ENCODE measurements around the gene CBX6.

The CBX6 gene

DNA sequence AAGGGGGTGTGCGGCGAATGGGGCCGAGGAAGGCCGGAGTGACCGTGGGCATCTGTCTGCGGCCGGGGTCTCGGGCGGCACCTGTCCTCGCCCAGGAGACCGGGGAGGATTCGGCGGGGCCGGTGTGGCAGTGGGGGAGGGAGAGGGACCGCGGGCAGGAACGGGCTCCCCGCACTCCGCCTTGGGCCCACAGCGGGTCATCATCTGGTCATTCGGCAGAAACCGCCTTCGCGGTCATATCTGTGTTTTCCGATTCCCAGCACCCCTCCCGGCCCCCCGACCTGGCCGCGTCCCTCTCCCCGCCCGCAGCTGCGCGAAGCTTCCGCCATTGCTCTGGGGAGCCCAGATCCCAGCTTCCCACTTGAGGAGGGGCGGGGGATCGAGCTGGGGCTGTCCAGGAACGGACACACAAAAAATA is 824 bp upstream of the CBX6 start:
- peak; percentile 46 for DNase-seq

DNA sequence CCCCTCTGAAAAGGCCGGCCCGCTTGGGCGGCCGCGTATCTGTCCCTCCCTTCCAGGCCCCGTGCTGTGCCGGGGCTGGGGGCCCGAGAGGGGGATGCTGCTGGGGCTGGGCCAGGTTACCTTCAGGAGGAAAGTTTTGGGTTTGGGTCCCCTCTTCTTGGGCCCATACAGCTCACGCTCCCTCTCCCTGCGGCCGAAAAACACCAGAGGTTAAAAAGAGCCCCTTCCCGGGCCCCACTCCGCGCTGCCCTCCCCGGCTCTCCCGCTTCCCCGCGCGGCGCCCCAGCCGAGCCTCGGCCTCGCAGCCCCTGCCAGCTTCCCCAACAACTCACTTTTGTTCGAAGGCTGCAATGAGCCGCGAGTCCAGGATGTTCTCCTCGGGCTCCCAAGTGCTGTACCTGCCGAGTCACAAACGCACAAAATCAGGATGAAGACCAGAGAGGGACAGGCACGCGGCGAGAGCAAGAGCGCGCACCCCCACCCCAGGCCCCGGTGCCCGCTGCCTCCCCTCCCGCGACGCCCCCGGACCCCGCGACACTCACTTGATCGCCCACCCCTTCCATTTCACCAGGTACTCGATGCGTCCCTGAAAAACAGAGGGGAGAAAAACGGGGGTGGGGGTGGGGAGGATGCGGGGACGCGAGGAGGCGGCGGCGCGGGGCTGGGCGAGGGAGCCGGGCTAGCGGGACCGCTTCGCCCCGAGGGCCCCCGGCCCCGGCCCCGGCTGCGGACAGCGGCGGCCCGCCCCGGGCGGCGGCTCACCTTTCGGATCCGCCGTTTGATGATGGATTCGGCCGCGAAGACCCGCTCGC is 450 bp downstream of the CBX6 start:
- DNase-seq = peak; percentile 30

DNA sequence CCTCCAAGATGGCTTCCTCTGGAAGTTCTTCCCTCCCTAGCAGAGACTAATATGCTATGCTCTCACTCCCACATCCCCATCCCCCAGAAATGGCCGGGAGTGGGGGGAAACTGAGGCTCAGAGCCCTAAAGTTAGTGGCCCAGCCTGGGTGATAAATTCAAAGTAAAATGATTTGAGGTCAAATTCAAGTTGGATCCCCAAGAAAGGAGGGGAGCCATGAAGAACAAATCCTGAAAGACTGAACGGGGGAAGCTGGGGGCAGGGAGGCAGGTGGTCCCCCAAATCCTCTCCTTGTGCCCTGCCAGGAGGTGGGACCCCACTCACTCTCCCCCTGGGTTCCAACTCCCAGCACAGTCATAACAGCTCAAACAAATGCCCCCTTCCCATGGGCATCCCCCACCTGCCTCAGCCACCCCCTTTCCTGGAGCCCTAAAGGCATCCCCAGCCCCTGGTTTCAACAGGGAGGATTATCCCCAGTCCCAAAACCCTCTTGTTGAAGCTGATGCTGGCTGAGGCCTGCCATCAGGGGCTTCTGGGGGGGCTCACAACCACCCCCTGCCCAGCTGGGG is 1.1 kb downstream of the CBX6 start:
- DNase-seq = no peak

DNA sequence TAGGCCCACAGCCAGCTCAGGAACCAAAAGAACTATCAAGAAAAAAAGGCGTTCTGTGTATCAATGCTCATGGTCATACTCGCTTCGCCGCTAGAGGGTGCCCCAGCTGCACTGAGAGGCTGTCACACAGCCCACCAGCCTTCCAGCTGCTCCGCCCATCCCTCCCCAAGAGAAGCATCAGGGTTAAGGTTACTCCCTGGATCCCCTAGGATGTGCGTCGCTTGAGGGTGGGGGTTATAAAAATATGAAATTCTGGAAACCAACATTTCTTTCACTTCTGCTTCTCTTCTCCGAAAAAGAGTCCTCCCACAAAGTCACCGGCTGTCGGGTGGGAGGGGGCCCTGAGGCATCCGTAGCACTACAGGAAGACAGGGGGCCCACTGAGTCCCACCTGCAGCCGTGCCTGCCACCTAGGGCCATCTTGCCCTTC is 1.7 kb downstream of the CBX6 start:
- DNase-seq = peak; percentile 87

DNA sequence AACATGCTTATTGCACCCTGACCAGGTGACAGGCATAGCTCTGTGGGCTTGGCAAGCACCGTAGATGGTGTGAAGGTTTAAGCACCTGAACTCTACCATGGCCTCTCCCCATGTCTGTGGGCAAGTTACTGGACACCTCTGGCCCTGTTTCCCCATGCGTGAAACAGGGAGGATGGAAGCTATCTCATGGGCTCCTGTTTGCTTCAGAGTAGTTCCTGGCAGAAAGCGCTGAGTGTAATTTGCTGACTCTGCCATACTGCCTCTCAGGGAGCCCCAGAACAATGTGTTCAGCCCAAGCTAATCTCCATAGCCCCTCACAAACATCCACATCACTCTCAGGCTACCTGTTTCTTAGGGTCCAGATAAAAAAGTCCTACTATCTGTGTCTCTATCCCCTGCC is 2.4 kb downstream of the CBX6 start:
- DNase-seq = no peak

DNA sequence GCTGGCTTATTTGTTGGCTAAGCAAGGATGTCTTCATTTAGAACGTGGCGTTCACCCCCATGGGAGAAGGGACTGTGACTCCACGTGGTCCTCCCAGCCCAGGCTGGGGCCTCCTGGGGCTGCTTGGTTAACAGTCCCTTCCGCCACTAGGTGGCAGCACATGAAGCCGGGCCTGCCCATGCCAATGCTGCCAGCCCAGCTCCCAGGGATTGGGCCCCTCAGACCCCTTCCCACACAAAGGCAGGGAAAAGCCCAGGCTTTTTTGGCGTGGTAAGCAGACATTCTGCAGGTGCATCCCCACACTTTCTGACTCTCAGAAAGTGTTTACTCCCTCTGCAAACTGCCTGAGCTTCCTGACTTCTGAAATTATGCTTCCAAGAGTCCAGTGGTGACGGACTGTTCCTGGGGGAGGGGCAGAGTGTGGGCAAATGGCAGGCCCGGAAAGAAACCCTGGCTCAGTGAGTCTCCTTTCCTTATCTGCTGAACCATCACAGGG is 3.1 kb downstream of the CBX6 start:
- DNase-seq = peak; percentile 74

DNA sequence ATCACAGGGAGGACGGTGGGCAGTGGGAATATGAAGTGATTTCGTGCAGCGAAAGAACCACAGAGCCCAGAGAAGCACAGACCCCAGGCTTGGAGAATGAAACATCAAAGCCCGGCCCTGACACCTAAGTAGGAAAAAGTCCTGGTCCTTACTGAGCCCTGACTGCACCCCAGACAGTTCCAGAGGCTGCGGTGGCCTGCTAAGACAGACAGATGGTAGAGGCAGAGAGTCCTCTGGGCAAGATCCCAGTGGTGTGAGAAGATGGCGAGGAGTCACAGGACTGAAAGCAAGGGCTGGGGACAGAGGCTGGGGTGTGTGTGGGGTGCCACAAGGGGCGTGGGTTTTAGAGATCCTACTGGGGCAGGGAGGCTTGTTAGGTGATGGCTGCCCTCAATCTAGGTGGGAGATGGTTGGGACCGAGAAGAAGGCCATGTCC is 3.7 kb downstream of the CBX6 start:
- no peak for DNase-seq

DNA sequence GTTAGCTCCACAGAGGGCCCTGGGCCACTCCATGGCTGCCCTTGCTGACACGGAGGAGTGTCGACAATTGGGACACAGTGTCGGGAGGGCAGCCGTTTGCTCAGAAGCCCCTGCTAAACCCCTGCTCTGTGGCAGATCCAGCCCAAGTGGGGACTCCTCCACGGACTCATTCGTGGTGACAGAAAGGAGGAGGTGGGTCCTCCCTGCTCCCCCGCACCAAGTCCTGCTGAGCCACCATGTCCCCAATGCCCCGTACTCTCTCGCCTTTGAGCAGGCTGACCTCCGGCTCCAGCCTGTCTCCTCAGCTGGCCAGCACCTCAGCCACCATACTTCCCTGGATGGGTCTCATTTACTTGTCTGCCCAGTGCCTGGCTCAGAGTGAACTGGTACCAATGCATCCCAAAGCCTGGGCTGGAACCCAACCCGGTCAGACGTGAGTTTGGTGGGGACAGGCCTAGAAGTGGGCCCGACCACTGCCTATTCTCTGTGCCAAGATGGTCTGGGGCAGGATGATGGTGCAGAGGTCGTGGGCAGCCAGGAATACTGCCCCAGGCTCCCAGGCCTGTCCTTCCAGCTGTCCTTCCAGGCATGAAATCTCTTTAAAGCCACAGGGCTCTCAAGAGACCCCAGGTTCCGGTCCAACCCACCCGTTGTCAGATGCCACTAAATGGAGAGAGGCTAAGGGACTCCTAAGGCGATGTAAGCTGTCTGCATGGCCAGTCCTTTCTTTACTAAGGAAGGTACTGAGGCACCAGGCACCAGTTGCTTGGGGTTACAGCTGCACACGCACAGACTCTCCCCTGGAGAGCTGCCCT is 4.3 kb downstream of the CBX6 start:
- no peak for DNase-seq

DNA sequence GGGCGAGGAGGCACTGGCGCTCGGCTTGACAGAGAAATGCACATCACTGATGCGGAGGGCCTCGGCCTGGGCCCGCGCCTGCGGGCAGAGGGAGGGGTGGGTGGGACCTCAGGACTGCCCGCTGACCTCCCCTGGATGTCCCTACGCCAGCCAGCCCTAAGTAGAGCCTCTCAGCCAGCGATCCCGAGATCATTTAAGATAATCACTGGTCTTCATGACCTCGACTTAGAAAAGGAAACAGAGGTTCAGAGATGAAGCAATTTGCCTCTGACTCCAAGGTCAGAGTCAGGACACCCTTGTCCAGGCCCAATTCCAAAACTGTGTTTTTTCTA is 4.9 kb downstream of the CBX6 start:
- DNase-seq = no peak

DNA sequence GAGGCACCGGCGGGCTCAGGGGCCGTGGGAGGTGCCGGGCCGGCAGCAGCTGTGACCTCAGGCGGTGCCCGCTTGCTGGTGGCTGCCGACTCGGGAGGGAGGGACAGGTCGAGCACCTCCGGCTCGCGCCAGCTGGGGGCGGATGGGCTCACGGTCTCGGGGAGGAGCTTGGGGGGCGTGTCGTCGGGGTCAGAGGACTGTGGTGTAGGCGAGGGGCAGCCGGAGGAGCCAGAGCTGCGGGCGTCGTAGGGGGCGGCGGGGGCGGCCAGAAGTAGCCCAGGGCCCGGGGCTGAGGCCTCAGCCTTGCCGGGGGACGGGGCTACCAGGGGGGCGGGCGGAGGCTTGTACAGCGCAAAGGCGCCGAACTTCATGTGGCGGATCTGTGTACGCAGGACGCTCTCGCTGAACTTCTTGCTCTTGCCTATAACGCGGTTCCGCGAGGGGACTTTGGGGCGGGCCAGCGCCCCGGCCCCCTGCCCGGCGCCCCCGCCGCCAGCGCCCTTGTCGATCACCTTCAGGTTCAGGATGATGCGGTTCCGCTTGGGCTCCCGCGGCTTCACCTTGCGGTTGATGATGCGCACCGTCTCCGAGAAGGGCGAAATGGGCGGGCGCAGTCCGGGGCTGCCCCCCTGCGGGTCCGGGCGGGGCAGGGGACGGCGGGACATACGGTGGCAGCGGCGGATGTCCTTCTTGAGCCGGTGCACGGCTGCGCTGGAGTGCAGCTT is 5.5 kb downstream of the CBX6 start:
- DNase-seq = no peak

DNA sequence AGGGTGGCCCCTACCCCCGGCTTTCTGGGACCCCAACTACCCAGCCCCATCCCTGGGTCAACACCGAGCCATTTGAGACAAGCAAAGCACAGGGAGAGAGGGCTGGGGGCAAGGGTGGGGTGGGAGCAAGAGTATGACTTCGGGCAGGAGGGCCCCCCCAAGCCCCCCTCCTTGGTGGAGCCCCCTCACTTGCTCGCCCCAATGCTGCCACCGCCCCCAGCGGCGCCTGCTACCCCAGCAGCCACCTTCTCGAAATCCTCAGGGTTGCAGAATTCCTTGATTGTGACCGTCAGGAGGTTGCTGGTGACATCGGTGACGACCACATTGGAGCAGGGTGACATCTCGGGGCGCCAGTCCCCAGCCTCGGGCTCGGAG is 6.0 kb downstream of the CBX6 start:
- DNase-seq = no peak

DNA sequence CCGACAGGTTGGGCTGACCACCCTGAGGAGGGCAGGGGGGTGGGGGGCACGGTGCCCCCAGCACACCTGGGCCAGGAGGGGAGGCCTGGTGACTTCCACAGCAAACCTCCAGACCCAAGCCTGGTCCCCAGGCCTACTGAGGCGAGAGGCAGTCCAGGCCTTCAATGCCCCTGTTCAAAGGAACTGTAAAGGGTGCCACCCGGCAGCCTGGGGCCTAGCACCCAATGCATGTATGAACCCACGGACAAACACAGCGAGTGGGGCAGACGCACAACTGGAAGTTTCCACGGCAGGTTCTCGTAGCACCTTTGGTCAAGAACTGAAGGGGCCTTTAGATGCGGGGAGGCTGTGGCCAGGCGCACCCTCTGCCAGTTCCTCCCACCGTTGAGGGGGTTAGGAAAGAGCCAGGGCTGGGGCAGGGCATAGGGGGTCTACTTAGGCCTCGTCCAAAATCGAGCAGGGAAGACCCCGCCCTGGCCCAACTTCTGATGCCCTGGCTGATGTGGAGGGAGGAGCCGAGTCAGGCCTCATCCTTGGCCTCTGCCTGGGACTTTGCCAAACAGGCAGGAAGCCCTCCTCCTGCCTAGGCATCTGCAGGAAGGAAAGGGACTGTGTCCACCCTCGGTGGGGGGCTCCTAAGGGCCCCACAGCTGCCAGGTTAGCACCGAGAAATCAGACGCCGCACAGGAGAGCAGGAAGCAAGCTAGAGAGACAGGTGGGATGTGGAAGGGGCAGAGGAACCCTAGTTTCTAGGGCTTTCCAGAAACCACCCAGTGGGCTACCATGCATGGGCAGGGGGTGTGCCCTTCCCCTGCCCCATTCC is 6.6 kb downstream of the CBX6 start:
- no peak for DNase-seq

DNA sequence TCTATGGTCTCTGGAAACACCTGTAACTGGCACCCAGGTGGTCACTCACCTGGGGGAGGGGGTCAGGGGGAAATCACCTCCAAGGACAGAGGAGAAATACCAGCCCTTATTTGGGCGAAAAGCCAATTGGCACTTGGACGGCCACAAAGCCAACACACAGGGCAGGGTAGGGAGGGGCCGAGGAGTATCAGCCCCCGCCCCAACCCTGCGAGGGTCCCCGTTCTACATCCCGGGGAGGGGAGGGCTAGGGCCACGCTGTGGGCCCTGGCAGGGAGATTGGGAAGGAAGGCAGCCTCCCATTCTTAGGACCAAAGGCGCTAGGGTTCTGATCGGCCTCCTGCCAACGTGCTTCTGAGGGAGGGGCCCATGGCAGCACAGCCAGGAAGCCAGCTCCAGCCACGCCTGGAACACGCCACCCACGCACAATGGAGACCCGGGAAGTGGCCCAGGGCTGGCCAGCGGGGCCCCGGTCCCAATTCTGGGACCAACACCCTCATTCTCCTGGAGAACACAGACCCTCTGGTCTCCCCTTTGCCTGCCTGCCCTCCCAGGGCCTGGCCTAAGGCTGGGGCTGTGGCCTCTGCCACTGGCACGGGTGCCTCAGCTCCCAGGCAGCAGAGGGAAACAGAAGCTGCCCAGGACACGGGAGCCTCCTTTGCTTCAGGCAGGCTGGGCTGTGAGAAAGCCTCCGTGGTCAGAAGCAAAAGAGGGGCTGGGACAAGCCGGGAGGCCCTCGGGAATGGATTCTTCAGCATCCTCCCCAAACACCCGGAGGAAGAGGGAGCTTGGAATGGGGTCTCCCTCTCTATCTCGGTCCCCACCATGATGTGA is 7.4 kb downstream of the CBX6 start:
- DNase-seq = no peak

DNA sequence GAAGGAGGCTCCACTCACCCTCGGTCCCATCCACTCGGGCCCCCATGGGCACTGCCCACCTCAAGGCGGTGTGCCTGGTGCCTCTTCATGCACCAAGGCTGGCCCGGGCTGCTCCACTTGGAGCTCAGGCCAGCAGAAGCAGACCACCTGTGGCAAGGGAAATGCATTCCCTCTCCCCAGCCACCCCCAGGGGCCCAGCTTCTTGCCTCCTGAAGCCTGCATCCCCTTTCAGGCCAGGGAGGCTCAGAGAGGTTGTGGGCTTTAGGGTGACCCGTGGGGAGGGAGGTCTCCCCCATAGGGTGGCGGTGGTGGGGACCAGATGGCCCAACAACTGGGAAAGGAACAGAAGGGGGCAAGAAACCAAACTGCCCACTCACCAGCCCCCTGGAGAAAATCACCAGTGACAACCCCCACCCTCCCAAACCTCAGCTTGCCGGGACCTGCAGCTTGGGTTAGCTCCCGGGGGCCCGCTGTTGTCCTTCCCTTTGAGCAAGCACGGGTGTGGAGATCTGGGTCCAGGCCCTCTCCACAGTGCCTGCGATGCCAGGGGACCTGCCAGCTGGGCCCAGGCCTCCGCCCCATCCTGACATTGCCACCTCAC is 8.4 kb downstream of the CBX6 start:
- DNase-seq = no peak

DNA sequence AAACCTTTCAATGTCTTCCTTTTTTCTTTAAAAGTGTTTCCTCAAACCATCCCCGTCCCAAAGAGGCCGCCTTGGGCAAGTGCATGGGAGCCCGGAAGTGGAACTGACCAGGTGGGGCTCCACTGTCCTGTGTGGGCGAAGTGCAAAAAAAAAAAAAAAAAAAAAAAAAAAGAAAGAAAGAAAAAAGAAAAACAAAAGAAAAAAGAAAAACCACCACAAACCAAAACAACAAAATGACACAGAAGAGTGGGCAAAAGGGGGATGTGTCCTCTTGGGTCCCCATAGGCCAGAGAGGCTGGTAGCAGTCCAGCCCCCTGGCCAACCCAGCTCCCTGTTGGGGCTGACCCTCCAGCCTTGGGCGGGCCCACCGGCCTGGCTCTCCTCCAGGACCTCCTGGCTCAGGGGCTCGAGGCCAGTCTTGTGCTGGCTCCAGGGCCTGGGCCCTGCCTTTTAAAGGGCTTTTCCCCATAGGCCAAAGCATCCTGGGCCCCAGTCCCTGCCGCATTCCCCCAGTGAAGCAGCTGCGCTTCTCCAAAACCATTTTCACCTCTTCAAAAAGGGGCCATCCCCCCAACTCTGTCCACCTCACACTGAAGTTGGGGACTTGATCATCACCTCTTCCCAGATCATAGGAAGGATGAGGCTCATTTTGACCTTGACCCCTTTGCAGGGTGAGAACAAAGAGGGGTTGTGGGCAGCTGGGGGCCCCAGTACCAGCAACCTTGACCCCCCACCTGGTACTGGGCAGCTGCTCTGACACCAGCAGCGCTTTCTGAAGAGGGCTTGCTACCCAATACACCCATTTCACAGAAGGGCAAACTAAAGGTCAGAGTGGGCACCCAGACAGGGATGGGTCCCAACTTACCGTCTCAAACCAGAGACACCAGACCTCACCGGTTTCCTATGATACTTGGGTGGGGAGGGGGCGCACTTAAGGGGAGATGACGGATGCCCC is 9.4 kb downstream of the CBX6 start:
- no peak for DNase-seq

DNA sequence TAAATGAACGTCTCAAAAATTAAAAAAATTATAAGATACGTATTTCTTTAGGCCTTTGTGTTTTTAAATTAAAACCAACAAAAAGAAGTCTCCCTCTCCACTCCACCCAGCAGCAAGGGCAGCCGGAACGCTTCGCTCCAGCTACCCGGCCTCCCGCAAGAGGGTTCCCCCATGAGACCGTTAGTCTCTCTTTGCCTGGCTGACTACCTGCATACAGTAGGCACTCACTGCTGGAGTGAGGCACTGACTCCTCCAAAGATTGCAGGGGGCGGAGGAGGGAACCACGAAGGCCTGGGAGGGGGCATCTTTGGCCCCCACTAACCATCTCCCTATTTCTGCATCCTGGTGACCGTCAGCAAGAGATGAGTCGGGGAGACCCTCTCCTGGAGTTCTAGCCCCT is 10.1 kb downstream of the CBX6 start:
- no peak for DNase-seq

DNA sequence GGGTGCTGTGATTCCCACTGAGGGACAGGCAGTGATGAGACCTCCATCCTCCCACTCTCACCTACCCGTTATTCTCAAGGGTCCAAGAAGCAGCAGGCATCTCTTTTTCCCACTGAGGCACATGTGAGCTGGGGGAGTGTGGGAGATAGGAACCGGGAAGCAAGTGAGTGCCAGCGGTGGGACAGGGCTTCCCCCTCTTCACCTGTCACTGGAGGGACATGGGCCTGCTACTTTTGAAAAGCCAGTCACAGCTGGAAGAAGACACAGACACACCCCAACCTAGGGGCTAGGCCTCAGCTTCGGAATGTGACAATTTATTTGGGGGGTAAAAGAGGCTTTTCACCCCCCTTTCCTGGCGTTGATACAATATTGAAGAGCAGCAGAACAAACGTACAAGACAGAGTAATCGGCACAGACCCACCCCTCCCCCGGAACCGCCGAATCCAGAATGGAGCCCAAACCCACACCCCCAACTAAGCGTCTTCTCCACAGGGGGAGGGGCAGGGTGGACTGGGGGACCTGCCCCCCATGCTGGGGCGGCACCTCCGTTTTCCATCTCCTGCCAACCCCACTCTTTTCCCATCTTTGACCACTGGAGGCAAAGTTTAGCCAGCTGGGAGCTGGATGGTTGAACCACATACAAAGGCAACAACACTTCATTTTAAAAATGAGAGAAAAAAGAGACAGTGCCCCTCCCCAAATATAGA is 10.7 kb downstream of the CBX6 start:
- no peak for DNase-seq

DNA sequence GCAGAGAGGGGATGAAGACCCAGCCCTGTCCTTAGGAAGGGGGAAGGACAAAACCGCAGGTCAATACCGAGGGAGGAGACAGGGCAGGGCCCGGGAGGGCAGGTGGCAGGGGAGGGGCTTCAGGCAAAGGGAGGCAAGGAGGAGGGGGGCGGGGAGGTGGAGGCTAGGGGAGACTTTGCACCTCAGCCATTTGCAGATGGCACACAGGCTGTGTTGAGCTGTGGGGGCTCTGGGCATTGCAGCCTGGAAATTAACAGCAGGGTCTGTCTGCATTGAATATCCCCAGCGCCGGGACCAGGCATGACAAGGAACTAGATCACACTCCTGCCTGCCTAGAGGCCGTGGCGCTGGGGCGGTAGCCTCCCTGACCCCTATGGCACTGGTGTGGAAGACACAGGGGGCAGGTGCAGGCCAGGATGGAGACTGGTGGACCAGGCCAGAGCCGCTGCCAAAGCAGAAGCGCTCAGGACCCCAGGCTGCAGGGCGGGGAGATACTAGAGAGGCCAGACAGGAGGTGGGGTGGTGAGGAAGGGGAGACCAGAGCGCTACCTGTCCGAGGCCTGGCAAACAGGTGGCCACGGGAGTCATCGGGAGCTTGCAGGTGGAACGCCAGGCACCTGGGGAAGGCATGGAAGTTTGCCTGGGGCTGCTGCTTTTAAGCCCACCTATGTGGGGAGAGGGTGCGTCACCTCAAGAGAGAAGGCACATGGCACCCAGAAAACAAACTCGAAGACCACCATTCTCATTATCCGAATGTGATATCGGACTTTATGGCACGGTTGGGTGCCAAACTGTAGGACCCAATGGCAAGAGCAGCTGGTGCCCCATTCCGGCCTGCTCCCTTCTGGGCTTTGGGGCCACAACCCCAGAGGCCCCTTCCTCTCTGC is 11.5 kb downstream of the CBX6 start:
- no peak for DNase-seq

Measured in EL (cell line).